SK-N-SH treated with all-trans-retinoic acid at 6 μM for 48 hours (cell line): Measurements from ENCODE around the gene TIMM23.
"Not testable (repeated sequence)": the region's sequence is repeated elsewhere in the genome, so short reads cannot be mapped to it uniquely, and the experiment has no call there.

Source experiments
- ATAC-seq: fragments of 200-7000 bp; cut with Tn5 transposase; 3 replicates; pipeline ENCODE4 v1.9.1; 2020; ENCODE audit warnings: mild to moderate bottlenecking, moderate library complexity
- ISL1 ChIP-seq: fragments of 250-450 bp; sonication (Bioruptor Pico); IDR thresholded peaks from 2 replicates; pipeline ENCODE4 v2.1.2; 2022; ENCODE audit warnings: mild to moderate bottlenecking, moderate library complexity
- ZFP3 ChIP-seq: fragments of 250-450 bp; sonication (Bioruptor Pico); IDR thresholded peaks from 2 replicates; pipeline ENCODE4 v1.5.0; 2020; ENCODE audit warnings: mild to moderate bottlenecking, moderate library complexity

Gene TIMM23

GRCh38 chr10:45972106-45972812 lies at the start of gene TIMM23:
TIMM23 (plus strand) TSS chr10:45972489; CDS start chr10:45972625, 136 bp downstream.
- ATAC-seq, result peak; percentile 86

GRCh38 chr10:45926790-45927189 lies 45.5 kb upstream of the TIMM23 start:
- not testable (repeated sequence) for ATAC-seq

- not testable (repeated sequence) for ATAC-seq
These were observed 41.0 kb upstream of the TIMM23 start for GRCh38 chr10:45931305-45931704.

- not testable (repeated sequence) for ATAC-seq
These were observed 37.5 kb upstream of the TIMM23 start for GRCh38 chr10:45934788-45935187.

GRCh38 chr10:45939176-45939697 lies 33.1 kb upstream of the TIMM23 start:
- TF ChIP-seq ZFP3 (CRISPR knock-in tag) (peak; percentile 96), ISL1 (0 out of 2 replicates have a peak, but pooled peaks have one; percentile 19)
- peak; percentile 84 for ATAC-seq

- not testable (repeated sequence) for ATAC-seq
These were observed 31.1 kb upstream of the TIMM23 start for GRCh38 chr10:45941196-45941595.

- not testable (repeated sequence) for ATAC-seq
These were observed 26.8 kb upstream of the TIMM23 start for GRCh38 chr10:45945476-45945875.

GRCh38 chr10:45947363-45947762 lies 24.9 kb upstream of the TIMM23 start:
- peak; percentile 70 for ATAC-seq

- peak; percentile 65; the same call in 2 of the 3 replicates for ATAC-seq
These were observed 23.5 kb upstream of the TIMM23 start for GRCh38 chr10:45948801-45949200.

GRCh38 chr10:45954367-45954766 lies 17.9 kb upstream of the TIMM23 start:
- ATAC-seq, result not testable (repeated sequence)

- not testable (repeated sequence) for ATAC-seq
These were observed 15.7 kb upstream of the TIMM23 start for GRCh38 chr10:45956634-45957033.

GRCh38 chr10:45957928-45958327 lies 14.4 kb upstream of the TIMM23 start:
- ATAC-seq, result not testable (repeated sequence)

GRCh38 chr10:45962686-45963452 lies 9.4 kb upstream of the TIMM23 start:
- not testable (repeated sequence) for ATAC-seq

- ATAC-seq, result peak; percentile 10; the same call in 1 of the 3 replicates
These were observed 1.3 kb upstream of the TIMM23 start for GRCh38 chr10:45971019-45971418.

- ATAC-seq, result peak; percentile 62
These were observed 565 bp upstream of the TIMM23 start for GRCh38 chr10:45971742-45972105.

- peak; percentile 46 for ATAC-seq
These were observed 502 bp downstream of the TIMM23 start for GRCh38 chr10:45972813-45973169.

GRCh38 chr10:45974041-45974440 lies 1.8 kb downstream of the TIMM23 start:
- ATAC-seq, result not testable (repeated sequence)

GRCh38 chr10:45978554-45978953 lies 6.3 kb downstream of the TIMM23 start:
- not testable (repeated sequence) for ATAC-seq

- ATAC-seq, result not testable (repeated sequence)
These were observed 9.1 kb downstream of the TIMM23 start for GRCh38 chr10:45981367-45981766.

- peak; percentile 92 for ATAC-seq
These were observed 11.4 kb downstream of the TIMM23 start for GRCh38 chr10:45983538-45984186.

GRCh38 chr10:45984473-45984872 lies 12.2 kb downstream of the TIMM23 start:
- peak; percentile 33; the same call in 1 of the 3 replicates for ATAC-seq

GRCh38 chr10:45985590-45985989 lies 13.3 kb downstream of the TIMM23 start:
- not testable (repeated sequence) for ATAC-seq
